ENCODE measurements around the gene FAM13C.

GRCh38 chr10:59279991-59280505 lies 82.3 kb downstream of the FAM13C start:
- TF ChIP-seq, protein P1, sequence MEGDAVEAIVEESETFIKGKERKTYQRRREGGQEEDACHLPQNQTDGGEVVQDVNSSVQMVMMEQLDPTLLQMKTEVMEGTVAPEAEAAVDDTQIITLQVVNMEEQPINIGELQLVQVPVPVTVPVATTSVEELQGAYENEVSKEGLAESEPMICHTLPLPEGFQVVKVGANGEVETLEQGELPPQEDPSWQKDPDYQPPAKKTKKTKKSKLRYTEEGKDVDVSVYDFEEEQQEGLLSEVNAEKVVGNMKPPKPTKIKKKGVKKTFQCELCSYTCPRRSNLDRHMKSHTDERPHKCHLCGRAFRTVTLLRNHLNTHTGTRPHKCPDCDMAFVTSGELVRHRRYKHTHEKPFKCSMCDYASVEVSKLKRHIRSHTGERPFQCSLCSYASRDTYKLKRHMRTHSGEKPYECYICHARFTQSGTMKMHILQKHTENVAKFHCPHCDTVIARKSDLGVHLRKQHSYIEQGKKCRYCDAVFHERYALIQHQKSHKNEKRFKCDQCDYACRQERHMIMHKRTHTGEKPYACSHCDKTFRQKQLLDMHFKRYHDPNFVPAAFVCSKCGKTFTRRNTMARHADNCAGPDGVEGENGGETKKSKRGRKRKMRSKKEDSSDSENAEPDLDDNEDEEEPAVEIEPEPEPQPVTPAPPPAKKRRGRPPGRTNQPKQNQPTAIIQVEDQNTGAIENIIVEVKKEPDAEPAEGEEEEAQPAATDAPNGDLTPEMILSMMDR (IDR thresholded peaks at IDR 0.05; ENCODE audit: poor library complexity, severe bottlenecking), result no peak
- TF ChIP-seq, protein P2, sequence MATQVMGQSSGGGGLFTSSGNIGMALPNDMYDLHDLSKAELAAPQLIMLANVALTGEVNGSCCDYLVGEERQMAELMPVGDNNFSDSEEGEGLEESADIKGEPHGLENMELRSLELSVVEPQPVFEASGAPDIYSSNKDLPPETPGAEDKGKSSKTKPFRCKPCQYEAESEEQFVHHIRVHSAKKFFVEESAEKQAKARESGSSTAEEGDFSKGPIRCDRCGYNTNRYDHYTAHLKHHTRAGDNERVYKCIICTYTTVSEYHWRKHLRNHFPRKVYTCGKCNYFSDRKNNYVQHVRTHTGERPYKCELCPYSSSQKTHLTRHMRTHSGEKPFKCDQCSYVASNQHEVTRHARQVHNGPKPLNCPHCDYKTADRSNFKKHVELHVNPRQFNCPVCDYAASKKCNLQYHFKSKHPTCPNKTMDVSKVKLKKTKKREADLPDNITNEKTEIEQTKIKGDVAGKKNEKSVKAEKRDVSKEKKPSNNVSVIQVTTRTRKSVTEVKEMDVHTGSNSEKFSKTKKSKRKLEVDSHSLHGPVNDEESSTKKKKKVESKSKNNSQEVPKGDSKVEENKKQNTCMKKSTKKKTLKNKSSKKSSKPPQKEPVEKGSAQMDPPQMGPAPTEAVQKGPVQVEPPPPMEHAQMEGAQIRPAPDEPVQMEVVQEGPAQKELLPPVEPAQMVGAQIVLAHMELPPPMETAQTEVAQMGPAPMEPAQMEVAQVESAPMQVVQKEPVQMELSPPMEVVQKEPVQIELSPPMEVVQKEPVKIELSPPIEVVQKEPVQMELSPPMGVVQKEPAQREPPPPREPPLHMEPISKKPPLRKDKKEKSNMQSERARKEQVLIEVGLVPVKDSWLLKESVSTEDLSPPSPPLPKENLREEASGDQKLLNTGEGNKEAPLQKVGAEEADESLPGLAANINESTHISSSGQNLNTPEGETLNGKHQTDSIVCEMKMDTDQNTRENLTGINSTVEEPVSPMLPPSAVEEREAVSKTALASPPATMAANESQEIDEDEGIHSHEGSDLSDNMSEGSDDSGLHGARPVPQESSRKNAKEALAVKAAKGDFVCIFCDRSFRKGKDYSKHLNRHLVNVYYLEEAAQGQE (IDR thresholded peaks at IDR 0.05; ENCODE audit: borderline replicate concordance), result no peak
- no peak for TF ChIP-seq EZH2 (IDR thresholded peaks at IDR 0.05; ENCODE audit: borderline replicate concordance, insufficient read depth, low read length, poor library complexity, severe bottlenecking)
- no peak for TF ChIP-seq EP300 (conservative IDR thresholded peaks at IDR 0.05; ENCODE audit: poor library complexity, severe bottlenecking)
- TF ChIP-seq POLR2AphosphoS5 (IDR thresholded peaks at IDR 0.05), result no peak
- TF ChIP-seq MXI1 (conservative IDR thresholded peaks at IDR 0.05; ENCODE audit: poor library complexity, severe bottlenecking), result no peak
- no peak for TF ChIP-seq SMC3 (conservative IDR thresholded peaks at IDR 0.05; ENCODE audit: poor library complexity)

All from neural cell (in vitro differentiated cells).